ENCODE measurements around the gene ORMDL1. TPM values are rescaled to one million over a fixed set of nuclear protein-coding genes. Genes with fewer than 3 reads are reported as not detected.

Gene ORMDL1, protein sequence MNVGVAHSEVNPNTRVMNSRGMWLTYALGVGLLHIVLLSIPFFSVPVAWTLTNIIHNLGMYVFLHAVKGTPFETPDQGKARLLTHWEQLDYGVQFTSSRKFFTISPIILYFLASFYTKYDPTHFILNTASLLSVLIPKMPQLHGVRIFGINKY
- total RNA-seq, result 69.9 and 77.6 TPM in 2 replicates
- 92.6 and 102 TPM in 2 replicates for polyA plus RNA-seq

GRCh38 chr2:189783927-189784867 is at the start of gene ORMDL1, which contains the start of gene PMS1:
TSS of gene ORMDL1 (minus strand) at chr2:189784339. CDS start at chr2:189782595, 1,744 bp downstream.
TSS of gene PMS1 (plus strand) at chr2:189784450. CDS start at chr2:189791810, 7,360 bp downstream.
- Histone ChIP-seq H3K27ac (peak within 1 kb of the TSS; percentile 98), H3K4me3 (peak within 1 kb of the TSS; percentile 88), H3K27me3 (no peaks in the 10 kb centered on the region), H3K79me2 (peaks cover 85% of the 10 kb centered on the region), H3K4me1 (ENCODE audit: insufficient read depth) (peaks cover 10% of the 10 kb centered on the region), H2AFZ (peak within 1 kb of the TSS; percentile 93), H4K20me1 (ENCODE audit: insufficient read depth, poor library complexity, severe bottlenecking) (no peaks in the 10 kb centered on the region), H3K9me2 (replicated peaks; ENCODE audit: insufficient read depth) (no peaks in the 10 kb centered on the region), H3K9me3 (ENCODE audit: low read depth) (no peaks in the 10 kb centered on the region), H3K4me2 (peak within 1 kb of the TSS; percentile 84), H3K36me3 (replicated peaks; ENCODE audit: insufficient read depth, low read depth) (no peaks in the 10 kb centered on the region)
- no peak for TF ChIP-seq EZH2 (IDR thresholded peaks at IDR 0.05; ENCODE audit: borderline replicate concordance)
- TF ChIP-seq EZH2phosphoT487 (IDR thresholded peaks at IDR 0.05; ENCODE audit: low read depth, severe bottlenecking, unreplicated experiment), result no peak
- TF ChIP-seq, protein P1, sequence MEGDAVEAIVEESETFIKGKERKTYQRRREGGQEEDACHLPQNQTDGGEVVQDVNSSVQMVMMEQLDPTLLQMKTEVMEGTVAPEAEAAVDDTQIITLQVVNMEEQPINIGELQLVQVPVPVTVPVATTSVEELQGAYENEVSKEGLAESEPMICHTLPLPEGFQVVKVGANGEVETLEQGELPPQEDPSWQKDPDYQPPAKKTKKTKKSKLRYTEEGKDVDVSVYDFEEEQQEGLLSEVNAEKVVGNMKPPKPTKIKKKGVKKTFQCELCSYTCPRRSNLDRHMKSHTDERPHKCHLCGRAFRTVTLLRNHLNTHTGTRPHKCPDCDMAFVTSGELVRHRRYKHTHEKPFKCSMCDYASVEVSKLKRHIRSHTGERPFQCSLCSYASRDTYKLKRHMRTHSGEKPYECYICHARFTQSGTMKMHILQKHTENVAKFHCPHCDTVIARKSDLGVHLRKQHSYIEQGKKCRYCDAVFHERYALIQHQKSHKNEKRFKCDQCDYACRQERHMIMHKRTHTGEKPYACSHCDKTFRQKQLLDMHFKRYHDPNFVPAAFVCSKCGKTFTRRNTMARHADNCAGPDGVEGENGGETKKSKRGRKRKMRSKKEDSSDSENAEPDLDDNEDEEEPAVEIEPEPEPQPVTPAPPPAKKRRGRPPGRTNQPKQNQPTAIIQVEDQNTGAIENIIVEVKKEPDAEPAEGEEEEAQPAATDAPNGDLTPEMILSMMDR (IDR thresholded peaks at IDR 0.05; ENCODE audit: poor library complexity), result no peak
- peak; percentile 97 for DNase-seq (ENCODE audit: low spot score)
- WGBS (ENCODE audit: low lambda C conversion rate, missing lambda C conversion rate), result 1% methylated on average over 71 of the region's 96 CpGs

DNA sequence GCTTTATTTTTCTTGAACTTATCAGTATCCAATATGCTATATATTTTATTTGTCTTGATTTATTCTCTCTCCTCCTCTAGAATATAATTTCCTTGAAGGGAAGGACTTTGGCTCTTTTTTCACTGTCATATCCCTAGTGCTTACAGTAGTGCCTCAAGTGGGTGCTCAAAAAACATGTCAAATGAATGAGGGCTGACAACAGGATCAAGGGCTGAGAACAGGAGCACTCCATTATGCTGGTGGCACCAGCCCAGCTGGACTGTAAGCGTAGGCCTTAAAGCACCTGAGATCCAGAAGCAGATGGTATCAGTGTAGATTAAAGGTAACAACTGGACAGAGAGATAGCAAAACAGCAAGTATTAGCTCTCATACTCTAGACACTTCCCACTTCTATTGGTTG is 46.4 kb upstream of the ORMDL1 start:
- TF ChIP-seq EZH2 (IDR thresholded peaks at IDR 0.05; ENCODE audit: borderline replicate concordance) (no peak), EZH2phosphoT487 (IDR thresholded peaks at IDR 0.05; ENCODE audit: low read depth, severe bottlenecking, unreplicated experiment) (no peak)
- TF ChIP-seq, protein P1 (IDR thresholded peaks at IDR 0.05; ENCODE audit: poor library complexity), result no peak
- H3K4me3 ChIP-seq, result no peak overlapping the region
- WGBS (ENCODE audit: low lambda C conversion rate, missing lambda C conversion rate), result 100% methylated on average over 1 of the region's 1 CpG
- H3K36me3 ChIP-seq (replicated peaks; ENCODE audit: insufficient read depth, low read depth), result no peaks in the 10 kb centered on the region
- no peaks in the 10 kb centered on the region for H3K9me2 ChIP-seq (replicated peaks; ENCODE audit: insufficient read depth)
- no peaks in the 10 kb centered on the region for H3K9me3 ChIP-seq (ENCODE audit: low read depth)
- H3K27me3 ChIP-seq, result no peaks in the 10 kb centered on the region
- no peaks in the 10 kb centered on the region for H3K4me1 ChIP-seq (ENCODE audit: insufficient read depth)
- no peak overlapping the region for H3K27ac ChIP-seq
- H4K20me1 ChIP-seq (ENCODE audit: insufficient read depth, poor library complexity, severe bottlenecking), result no peaks in the 10 kb centered on the region
- no peak overlapping the region for H3K4me2 ChIP-seq
- H2AFZ ChIP-seq, result no peak overlapping the region
- no peak for DNase-seq (ENCODE audit: low spot score)
- H3K79me2 ChIP-seq, result no peaks in the 10 kb centered on the region

GRCh38 chr2:189829102-189829833 is 45.1 kb upstream of the ORMDL1 start:
- Histone ChIP-seq H3K4me1 (ENCODE audit: insufficient read depth) (no peaks in the 10 kb centered on the region), H3K9me3 (ENCODE audit: low read depth) (no peaks in the 10 kb centered on the region), H3K9me2 (replicated peaks; ENCODE audit: insufficient read depth) (no peaks in the 10 kb centered on the region), H2AFZ (no peak overlapping the region), H3K79me2 (no peaks in the 10 kb centered on the region), H4K20me1 (ENCODE audit: insufficient read depth, poor library complexity, severe bottlenecking) (no peaks in the 10 kb centered on the region), H3K27ac (no peak overlapping the region), H3K4me2 (no peak overlapping the region), H3K36me3 (replicated peaks; ENCODE audit: insufficient read depth, low read depth) (no peaks in the 10 kb centered on the region), H3K27me3 (no peaks in the 10 kb centered on the region), H3K4me3 (no peak overlapping the region)
- WGBS (ENCODE audit: low lambda C conversion rate, missing lambda C conversion rate), result 51% methylated on average over 4 of the region's 4 CpGs
- TF ChIP-seq, protein P1 (IDR thresholded peaks at IDR 0.05; ENCODE audit: poor library complexity), result no peak
- no peak for TF ChIP-seq EZH2phosphoT487 (IDR thresholded peaks at IDR 0.05; ENCODE audit: low read depth, severe bottlenecking, unreplicated experiment)
- no peak for TF ChIP-seq EZH2 (IDR thresholded peaks at IDR 0.05; ENCODE audit: borderline replicate concordance)
- DNase-seq (ENCODE audit: low spot score), result no peak
